ENCODE measurements around the gene RHOB.
"Not testable (repeated sequence)": the region's sequence is repeated elsewhere in the genome, so short reads cannot be mapped to it uniquely, and the experiment has no call there.

Gene RHOB

DNA sequence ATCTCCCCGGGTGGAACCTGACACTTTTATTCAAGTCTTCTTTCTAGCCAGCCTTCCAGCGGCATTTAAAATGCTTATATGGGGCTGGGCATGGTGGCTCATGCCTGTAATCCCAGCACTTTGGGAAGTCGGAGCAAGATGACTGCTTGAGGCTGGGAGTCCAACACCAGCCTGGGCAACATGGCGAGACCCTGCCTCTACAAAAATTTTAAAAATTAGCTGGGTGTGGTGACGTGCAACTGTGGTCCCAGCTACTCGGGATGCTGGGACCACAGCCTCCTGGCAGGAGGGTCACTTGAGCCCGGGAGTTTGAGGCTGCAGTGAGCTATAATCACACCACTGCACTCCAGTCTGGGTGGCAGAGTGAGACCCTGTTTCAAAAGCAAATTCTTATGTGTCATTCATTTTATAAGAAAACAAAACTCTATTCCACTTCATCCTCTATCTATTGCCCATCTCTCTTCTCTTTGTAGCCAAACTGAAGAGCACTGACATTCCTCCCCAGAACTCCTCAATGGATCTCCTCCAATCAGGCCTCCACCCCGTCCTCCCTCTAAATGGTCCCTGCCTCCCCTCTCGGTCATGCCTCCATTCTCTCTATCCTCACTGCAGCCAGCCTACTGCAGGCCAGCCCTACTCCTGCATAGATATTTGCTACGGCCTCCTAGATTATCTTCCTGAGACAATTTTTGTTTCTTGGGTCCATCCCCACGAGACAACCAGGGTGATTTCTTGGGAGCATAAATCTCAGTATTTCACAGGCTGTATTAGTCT is 18.0 kb upstream of the RHOB start:
- no peak for TF ChIP-seq ZNF274 (IDR thresholded peaks at IDR 0.05; ENCODE audit: low read depth, low read length)

DNA sequence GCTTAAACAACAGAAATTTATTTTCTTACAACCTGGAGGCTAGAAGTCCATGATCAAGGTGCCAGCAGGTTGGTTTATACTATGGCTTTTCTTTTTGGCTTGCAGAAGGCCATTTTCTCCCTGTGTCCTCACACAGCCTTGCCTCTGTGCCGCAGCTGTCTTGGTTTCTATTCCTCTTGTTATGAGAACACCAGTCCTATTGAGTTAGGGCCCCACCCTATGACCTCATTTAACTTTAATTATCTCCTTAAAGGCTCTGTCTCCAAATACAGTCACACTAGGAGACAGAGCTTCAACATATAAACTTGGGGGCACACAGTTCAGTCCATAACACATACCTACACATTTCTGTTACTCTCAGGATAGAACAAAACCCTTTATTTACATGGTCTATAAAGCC is 17.3 kb upstream of the RHOB start:
- H3K4me3 ChIP-seq (ENCODE audit: low read length), result no peak overlapping the region
- no peak for TF ChIP-seq ZNF274 (IDR thresholded peaks at IDR 0.05; ENCODE audit: low read depth, low read length)

More for the DNA sequence above, 18.0 kb upstream of the RHOB start:
- no peak overlapping the region for H3K4me3 ChIP-seq (ENCODE audit: low read length)

DNA sequence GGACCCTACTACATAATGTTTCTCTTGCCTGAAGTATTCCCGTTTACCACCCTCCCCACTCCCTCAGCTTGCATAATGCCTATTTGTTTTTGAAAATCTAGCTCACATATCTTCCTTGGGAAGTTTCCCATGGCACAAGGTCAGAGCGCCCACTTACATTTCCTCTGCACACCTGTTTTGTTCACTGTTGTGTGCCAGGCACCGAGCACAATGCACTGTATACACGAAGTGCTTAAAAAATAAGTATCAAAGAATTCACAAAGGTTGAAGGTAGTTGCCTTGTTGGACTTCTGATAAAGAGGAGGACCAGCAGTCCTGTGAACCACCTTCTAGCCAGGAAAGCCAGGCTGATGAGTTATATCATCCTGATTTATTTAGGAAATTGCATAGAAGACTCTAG is 16.8 kb upstream of the RHOB start:
- H3K4me3 ChIP-seq (ENCODE audit: low read length), result no peak overlapping the region
- TF ChIP-seq ZNF274 (IDR thresholded peaks at IDR 0.05; ENCODE audit: low read depth, low read length), result no peak

DNA sequence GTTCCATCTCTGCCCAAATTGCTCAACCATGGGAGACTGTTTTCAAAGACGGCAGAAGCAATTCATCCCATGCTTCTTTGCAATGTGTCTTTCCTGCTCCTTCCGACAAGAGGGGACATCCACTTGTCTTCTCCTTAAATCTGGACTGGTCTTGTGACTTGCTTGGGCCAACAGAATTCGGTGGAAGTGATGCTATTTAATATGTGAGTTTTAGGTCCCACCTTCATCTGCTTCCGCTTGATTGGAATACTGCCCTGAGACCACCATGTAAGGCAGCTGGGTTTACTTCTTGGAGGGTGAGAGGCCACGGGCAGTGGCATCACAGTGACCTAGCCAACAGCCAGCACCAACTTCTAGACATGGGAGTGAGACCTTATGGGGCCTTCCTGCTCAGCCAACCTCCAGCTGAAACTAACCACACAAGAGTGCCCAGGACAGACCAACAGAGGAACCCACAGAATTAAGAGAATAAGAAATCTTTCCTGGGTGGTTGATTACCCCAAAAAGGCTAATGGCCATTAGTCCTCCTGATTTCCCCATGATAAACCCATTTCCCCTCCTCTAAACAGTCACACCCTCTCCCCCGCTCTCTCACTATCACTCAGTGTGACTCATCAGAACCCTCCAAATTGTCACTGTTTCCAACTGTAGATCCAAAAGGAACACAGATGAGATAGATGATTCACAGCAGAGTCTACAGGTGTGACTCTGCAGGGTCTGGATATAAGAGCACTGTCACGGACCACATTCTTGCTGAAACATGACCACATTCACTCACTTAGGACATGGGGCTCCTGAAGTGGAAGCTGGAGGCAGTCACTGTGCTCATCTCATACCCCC is 16.2 kb upstream of the RHOB start:
- no peak overlapping the region for H3K4me3 ChIP-seq (ENCODE audit: low read length)
- TF ChIP-seq ZNF274 (IDR thresholded peaks at IDR 0.05; ENCODE audit: low read depth, low read length), result no peak

DNA sequence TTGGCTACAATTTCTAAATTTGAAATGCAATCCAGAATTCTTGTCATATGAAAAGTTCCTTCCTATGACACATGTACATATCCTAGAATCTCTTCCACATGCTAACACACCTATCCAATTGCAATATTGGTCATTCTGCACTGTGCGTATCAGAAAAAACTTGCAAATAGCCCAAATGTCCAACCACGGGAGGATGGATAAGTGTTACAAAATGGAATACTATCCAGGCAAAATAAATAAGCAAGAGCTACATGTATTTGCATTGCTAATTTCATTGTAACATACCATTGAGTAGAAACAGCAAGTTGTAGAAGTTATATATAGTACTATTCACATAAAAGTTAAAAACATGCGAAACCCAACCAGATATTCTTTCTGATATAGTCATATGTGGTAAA is 15.6 kb upstream of the RHOB start:
- TF ChIP-seq ZNF274 (IDR thresholded peaks at IDR 0.05; ENCODE audit: low read depth, low read length), result no peak
- H3K4me3 ChIP-seq (ENCODE audit: low read length), result no peak overlapping the region

DNA sequence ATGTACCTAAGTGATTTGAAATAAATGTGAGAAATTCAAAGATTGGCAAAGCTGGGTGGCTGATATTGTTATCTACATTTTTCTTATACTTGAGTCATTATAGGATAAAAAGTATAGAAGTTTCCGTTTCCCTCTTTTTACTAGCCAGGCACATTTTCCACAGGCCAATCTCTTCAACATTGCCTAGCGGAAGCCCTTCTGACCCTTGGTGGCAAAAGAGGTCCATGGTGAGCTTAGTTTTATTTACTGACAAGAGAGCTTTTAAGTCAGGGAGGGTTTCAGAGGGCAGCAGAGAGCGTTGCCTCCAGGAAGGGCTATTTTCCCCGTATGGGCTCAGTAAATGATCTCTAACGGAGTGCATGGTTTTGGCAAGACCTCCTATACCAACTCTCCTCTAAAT is 15.1 kb upstream of the RHOB start:
- TF ChIP-seq ZNF274 (IDR thresholded peaks at IDR 0.05; ENCODE audit: low read depth, low read length), result no peak
- no peak overlapping the region for H3K4me3 ChIP-seq (ENCODE audit: low read length)

DNA sequence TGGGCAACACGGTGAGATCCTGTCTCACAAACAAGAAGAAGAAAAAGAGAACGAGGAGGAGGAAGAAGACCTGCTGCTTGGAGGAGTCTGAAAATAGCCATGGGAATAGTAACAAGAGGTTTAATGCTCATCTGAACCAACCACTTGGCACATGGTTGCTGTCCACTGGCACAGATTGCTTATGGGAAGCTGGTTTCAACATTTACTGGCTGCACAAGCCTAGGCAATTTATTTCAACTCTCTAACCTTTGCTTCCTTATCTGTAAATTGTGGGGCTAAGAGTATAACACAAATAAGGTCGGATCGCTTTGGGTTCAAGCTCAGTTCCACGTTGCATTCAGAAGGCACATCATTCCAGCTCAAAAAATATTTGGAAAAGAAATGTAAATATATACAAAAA is 14.2 kb upstream of the RHOB start:
- TF ChIP-seq ZNF274 (IDR thresholded peaks at IDR 0.05; ENCODE audit: low read depth, low read length), result no peak
- no peak overlapping the region for H3K4me3 ChIP-seq (ENCODE audit: low read length)

DNA sequence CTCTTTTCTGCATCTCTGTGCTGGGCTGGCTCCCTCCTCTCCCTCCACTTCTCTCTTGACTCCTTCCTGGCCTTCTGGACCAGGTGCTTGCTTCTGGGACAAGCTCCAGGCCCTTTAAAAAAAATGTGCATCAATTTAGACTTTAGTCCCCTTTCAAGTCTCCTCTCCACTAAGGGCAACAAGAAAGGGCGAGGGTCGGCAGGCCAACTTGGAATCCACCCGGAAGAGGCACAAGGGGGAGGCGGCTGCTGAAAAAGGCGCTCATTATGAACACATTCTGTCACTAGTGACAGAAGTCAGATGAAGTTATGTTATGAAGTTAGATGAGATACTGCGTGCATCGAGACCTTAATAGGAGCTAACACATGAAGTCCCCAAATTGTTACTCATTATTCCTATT is 13.6 kb upstream of the RHOB start:
- TF ChIP-seq ZNF274 (IDR thresholded peaks at IDR 0.05; ENCODE audit: low read depth, low read length), result no peak
- no peak overlapping the region for H3K4me3 ChIP-seq (ENCODE audit: low read length)

DNA sequence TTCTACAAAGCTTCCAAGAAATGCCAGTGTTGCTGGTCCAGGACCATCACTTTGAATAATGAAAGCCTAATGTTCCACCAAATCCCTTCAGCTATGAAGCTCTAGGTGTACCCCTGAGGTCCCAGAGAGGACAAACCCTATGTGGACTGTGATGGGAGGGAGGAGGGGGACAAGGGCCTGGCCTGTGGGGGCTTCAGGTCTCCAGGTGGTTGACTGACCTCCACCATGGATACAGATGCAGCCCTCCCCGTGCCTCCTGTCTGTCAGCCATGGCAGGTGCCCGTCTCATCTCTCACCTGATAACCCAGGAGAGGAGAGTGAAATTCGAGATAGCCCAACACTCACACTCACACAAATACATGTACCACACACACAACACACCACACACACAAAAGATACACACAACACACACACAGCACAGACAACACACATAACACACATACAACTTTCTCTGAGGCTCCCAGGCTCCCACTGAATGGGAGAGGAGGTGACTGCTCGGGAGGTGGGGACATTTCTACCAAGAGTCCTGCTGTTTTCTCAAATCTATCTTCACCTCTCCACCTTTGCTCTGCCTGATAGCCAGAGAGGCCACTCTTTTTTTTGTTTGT is 12.8 kb upstream of the RHOB start:
- TF ChIP-seq ZNF274 (IDR thresholded peaks at IDR 0.05; ENCODE audit: low read depth, low read length), result no peak
- no peak overlapping the region for H3K4me3 ChIP-seq (ENCODE audit: low read length)

DNA sequence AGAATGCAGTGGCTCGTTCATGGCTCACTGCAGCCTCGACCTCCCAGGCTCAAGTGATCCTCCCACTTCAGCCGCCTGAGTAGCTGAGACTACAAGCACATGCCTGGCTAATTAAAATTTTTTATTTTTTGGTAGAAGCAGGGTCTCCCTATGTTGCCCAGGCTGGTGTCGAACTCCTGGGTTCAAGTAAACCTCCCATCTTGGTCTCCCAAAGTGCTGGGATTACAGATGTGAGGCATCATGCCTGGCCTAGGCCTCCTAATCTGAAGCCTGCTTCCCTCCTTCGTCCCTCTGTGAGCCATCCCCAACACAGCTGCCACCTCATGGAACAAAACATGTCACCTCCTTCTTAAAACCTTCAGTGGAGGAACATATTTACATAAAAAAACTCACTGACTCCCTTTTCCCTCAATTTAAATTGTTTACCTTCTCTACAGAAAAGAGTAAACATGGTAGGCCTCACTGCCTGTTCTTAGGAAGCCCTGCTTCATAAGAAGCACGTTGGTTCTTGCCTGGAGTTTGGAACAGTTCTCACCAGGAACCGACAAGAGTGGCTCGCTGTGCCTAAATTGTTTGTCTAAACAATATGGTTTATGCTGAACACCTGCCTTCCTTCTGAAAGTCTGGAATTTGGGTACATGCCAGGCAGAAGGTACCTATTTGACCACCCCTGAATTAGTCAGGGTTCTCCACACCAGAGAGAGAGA is 12.1 kb upstream of the RHOB start:
- H3K4me3 ChIP-seq (ENCODE audit: low read length), result no peak overlapping the region
- TF ChIP-seq ZNF274 (IDR thresholded peaks at IDR 0.05; ENCODE audit: low read depth, low read length), result no peak

DNA sequence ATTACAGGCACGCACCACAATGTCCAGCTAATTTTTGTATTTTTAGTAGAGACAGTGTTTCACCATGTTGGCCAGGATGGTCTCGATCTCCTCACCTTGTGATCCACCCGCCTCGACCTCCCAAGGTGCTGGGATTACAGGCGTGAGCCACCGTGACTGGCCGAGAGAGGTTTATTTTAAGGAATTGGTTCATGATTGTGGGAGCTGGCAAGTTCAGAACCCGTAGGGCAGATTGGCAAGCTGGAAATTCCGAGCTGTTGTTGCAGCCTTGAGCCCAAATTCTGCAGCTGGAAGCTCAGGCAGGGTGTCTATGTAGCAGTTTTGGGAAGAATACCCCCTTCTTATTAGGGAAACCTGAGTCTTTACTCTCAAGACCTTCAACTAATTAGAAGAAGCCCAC is 11.4 kb upstream of the RHOB start:
- H3K4me3 ChIP-seq (ENCODE audit: low read length), result not testable (repeated sequence)

DNA sequence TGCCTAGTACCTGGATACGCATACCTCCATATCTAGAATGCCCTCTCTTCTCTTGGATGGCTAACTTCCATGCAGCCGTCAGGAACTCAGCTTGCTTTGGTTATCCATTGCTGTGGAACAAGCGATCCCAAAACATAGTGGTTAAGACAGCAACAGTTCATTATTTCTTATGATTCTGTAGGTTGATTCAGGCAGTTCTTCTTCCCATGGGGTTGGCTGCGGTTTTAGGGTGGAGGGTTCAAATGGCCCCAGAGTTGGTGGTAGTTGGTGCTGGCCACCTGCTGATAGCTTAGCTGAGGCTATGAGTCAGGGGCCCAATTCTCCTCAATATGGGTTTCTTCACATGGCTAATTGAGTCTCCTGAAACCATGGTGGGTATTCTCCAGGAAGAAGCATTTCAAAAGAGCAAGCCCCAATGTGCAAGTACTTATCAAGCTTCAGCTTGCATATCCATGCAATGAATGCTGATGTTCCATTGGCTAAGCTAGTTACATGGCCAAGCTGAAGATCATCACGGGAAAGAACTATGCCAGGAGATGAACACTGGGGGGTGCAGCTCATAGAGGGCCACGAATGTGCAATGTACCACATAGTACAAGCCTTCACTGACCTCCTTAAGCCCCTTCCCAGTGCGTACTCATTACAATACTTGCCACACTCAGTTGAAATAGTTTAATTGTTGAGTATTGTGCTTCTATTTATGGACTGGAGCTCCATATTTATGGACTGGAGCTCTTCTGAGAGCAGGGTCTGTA is 10.0 kb upstream of the RHOB start:
- no peak overlapping the region for H3K4me3 ChIP-seq (ENCODE audit: low read length)
- TF ChIP-seq ZNF274 (IDR thresholded peaks at IDR 0.05; ENCODE audit: low read depth, low read length), result no peak

DNA sequence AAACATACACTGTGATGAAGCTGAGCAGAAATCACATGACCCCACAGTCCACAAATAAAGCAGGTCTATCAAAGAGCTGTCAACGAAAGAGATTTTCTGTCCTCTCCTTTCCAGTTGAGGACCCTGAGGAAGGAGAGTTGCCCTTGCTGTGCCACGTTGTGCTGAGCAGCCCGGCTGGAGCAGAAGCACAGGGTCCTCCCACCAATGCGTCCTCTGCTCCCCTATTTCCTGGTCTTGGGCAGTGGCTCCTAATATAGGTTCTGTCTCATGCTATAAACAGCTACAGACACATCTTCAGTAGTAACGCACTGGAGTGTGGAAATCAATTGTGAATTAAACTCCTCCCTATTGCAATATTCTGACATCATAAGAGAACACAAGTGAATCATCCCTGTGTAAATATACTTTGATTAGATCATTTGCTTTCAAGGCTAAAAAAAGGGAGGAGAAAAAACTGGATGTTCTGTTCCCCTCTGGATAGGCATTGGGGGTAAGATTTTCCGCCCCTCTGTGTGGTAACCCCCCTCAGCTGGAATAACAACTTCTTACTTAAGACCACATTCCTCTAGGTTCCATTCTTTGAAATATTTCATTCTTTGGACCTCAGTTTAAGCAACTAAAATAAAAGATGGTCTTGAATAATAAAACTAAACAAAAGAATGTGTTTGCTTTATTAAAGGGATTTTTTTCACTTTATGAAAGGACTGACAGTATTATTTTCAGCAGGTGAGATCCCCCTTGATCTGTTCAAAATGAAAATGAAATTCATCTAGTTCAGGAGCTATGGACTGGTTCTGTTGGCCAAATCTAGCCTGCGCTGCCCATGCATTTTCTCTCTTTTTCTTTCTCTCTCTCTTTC is 8.3 kb upstream of the RHOB start:
- no peak overlapping the region for H3K4me3 ChIP-seq (ENCODE audit: low read length)
- no peak for TF ChIP-seq ZNF274 (IDR thresholded peaks at IDR 0.05; ENCODE audit: low read depth, low read length)

Measured in GM08714 (cell line).